Ectodermal cell (in vitro differentiated cells): Measurements from ENCODE around the gene TTLL4.

Source experiments
- H3K27ac ChIP-seq: 2 replicates; pipeline ENCODE4 v1.7.0; 2013; ENCODE audit warnings: mild to moderate bottlenecking, low read depth, low read length; ENCODE audit not compliant: insufficient read depth, poor library complexity, severe bottlenecking
- H3K27me3 ChIP-seq: 2 replicates; pipeline ENCODE4 v1.7.0; 2013; ENCODE audit warnings: mild to moderate bottlenecking, low read length; ENCODE audit not compliant: insufficient read depth, control insufficient read depth, poor library complexity, severe bottlenecking
- H3K36me3 ChIP-seq: one replicate; pipeline ENCODE4 v1.7.0; 2013; ENCODE audit warnings: low read length; ENCODE audit not compliant: control insufficient read depth, insufficient read depth
- H3K4me1 ChIP-seq: one replicate; pipeline ENCODE4 v1.7.0; 2013; ENCODE audit warnings: low read length; ENCODE audit not compliant: control insufficient read depth, insufficient read depth
- H3K4me3 ChIP-seq: 2 replicates; pipeline ENCODE4 v1.7.0; 2013; ENCODE audit warnings: low read depth, low read length, control low read depth; ENCODE audit not compliant: insufficient read depth
- H3K9me3 ChIP-seq: 2 replicates; pipeline ENCODE4 v1.7.0; 2013; ENCODE audit warnings: mild to moderate bottlenecking, low read length, moderate library complexity; ENCODE audit not compliant: control insufficient read depth
- WGBS, 2 experiments: methylation state at CpG; one replicate each; pipeline ENCODE4 v1.1.7; 2013; ENCODE audit warnings: missing lambda C conversion rate in 2 of 2; 5-methylcytosine and 5-hydroxymethylcytosine counted together

TTLL4 gene

GRCh38 chr2:218713922-218714321 is 3.3 kb downstream of the TTLL4 start:
- no peaks in the 10 kb centered on the region for H3K27me3 ChIP-seq
- H3K36me3 ChIP-seq = peaks cover 10% of the 10 kb centered on the region
- 91 to 96% methylated on average over 2 of the region's 2 CpGs for WGBS, 2 experiments
- no peak overlapping the region for H3K27ac ChIP-seq
- no peaks in the 10 kb centered on the region for H3K9me3 ChIP-seq
- no peak overlapping the region for H3K4me3 ChIP-seq
- peaks cover 4% of the 10 kb centered on the region for H3K4me1 ChIP-seq

DNA sequence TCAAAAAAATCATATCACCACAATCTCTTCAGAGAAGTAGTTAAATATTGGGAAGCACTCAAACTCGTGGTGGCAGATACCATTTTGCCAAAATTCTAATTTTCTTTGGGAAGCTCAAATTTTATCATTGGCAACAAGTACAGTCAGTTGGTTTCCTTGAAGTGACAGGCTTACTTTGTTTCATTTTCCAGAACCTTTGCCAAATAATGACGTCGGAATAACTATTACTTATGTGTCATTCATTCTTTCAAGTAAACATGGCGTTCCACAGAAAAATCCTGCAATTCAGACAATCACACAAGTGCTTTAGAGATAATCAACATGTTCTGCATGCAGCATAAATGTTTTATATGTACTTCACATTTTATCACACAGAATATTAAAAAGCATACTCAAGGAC is 5.4 kb downstream of the TTLL4 start:
- H3K4me1 ChIP-seq = no peaks in the 10 kb centered on the region
- no peak overlapping the region for H3K27ac ChIP-seq
- peaks cover 10% of the 10 kb centered on the region for H3K36me3 ChIP-seq
- no peak overlapping the region for H3K4me3 ChIP-seq
- H3K9me3 ChIP-seq = no peaks in the 10 kb centered on the region
- no peaks in the 10 kb centered on the region for H3K27me3 ChIP-seq
- 94 to 96% methylated on average over 4 of the region's 4 CpGs for WGBS, 2 experiments

DNA sequence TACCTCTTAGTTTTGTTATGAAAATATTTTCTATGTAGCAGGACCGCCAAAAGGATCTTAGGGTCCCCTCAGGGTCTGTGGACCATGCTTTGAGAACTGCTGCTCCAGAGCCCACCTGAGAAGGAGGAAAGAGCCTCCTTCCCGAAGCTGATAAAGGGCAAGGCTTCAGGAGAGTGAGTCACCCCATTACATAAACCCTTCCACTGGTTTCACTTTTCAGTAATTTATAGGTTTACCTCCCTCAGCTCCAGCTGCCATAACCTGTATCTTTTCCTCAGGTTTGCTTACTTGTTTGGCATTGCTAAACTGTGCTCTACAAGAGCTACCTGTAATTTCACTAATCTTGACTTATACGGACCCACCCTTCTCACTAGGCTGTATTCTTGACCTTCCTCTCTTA is 6.6 kb downstream of the TTLL4 start:
- no peak overlapping the region for H3K27ac ChIP-seq

DNA sequence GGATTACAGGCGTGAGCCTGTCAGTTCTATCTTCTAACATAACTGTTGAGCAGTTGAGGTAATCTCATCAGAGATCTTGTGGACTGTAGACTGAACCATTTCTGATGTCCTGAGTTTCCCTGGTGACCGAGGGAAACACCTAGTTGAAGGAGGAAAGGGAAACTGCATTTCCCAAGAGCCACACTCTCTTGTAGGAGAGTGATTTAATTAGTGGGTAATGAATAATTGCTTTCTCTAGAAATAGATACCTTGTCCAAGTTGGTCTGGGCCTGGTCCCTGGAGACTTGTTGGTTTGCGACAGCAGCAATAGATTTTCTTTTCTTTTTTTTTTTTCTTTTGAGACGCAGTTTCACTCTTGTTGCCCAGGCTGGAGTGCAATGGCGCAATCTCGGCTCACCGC is 7.4 kb downstream of the TTLL4 start:
- H3K9me3 ChIP-seq = no peaks in the 10 kb centered on the region
- H3K36me3 ChIP-seq = peaks cover 10% of the 10 kb centered on the region
- H3K4me1 ChIP-seq = no peaks in the 10 kb centered on the region
- 94 to 98% methylated on average over 7 of the region's 7 CpGs for WGBS, 2 experiments
- no peaks in the 10 kb centered on the region for H3K27me3 ChIP-seq
- H3K27ac ChIP-seq = no peak overlapping the region
- H3K4me3 ChIP-seq = no peak overlapping the region

More for the DNA sequence above, 6.6 kb downstream of the TTLL4 start:
- Histone ChIP-seq H3K27me3 (no peaks in the 10 kb centered on the region), H3K9me3 (no peaks in the 10 kb centered on the region), H3K36me3 (peaks cover 10% of the 10 kb centered on the region), H3K4me1 (no peaks in the 10 kb centered on the region), H3K4me3 (no peak overlapping the region)
- WGBS, 2 experiments = 85 to 92% methylated on average over 2 to 3 of the region's 3 CpGs

DNA sequence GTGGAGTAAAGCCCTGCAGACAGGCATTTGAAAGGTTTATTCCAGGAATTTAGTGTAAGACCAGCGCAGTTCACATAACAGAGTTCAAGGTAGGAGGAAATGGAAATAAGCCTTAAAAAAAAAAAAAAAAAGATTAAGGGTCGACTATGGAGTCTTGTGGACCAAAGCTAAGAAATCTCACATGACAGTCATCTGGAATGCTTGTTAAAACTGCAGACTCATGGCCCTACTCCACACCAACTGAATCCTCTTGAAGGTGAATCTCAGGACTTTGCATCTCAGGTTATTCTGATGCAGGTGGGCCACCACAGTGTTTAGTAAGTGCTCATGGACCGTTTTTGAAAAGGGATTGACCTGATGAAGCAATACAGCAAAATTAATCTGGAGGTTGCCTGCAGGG is 8.8 kb downstream of the TTLL4 start:
- no peaks in the 10 kb centered on the region for H3K27me3 ChIP-seq
- no peaks in the 10 kb centered on the region for H3K9me3 ChIP-seq
- H3K27ac ChIP-seq = no peak overlapping the region
- WGBS, 2 experiments = 88 to 92% methylated on average over 3 of the region's 3 CpGs
- H3K4me1 ChIP-seq = no peaks in the 10 kb centered on the region
- H3K4me3 ChIP-seq = no peak overlapping the region
- H3K36me3 ChIP-seq = peaks cover 10% of the 10 kb centered on the region

DNA sequence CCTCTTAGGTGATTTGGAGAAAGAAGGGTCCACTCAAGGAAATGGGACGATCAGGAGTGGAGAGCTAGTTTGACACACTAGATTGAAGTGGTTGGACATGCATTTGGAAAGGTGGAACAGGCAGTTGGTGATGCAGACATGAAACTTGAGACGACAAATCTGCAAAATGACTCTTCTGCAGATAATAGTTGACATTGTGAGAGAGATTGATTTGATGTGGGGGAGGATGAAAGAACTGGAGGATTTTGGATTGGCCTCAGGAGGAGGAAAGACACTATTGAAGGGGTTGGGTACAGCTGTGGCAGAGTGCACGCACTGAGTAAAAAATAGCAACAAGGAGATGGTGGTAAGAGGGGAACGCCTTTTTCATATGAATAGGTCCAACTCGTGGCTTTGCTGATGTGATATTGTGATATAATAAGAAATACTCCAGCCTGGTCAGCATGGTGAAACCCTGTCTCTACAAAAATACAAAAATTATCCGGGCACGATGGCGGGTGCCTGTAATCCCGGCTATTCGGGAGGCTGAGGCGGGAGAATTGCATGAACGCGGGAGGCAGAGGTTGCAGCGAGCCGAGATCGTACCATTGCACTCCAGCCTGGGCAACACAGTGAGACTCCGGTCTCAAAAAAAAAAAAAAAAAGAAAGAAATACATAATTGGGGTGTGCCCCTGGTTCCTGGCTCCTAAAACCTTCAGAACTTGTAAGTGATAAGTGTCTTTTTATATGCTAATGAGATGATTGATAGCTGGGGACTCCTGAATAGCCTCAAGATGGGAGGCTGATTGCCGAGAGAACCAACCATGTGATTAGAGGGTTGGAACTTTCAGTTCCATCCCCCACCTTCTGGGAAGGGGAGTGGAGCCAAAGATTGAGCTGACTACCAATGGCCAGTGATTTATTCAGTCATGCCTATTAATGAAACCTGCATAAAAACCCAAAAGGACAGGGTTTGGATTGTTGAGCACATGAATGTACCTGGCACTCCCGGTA is 9.7 kb downstream of the TTLL4 start:
- H3K27me3 ChIP-seq = no peaks in the 10 kb centered on the region
- H3K4me3 ChIP-seq = no peak overlapping the region
- H3K9me3 ChIP-seq = no peaks in the 10 kb centered on the region
- H3K27ac ChIP-seq = no peak overlapping the region
- no peaks in the 10 kb centered on the region for H3K4me1 ChIP-seq
- WGBS, 2 experiments = 91 to 93% methylated on average over 19 of the region's 19 CpGs
- H3K36me3 ChIP-seq = peaks cover 7% of the 10 kb centered on the region

DNA sequence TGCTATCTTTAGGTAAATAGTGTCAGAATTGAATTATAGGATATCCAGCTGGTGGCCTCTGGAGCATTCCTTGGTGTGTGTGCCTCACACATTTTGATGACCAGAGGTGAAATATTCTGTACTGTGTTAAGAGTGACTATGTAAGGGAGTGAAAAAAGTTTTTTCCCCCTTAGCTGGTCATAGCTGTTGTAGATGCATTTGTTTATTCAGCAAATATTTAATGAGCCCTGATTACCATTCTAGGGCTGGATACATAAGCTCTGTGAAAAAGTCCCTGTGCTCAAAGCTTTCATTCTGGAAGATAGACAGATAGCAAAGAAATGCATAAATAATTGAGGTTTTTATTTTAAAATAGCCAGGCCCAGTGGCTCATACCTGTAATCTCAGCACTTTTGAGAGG is 10.9 kb downstream of the TTLL4 start:
- Histone ChIP-seq H3K4me3 (no peak overlapping the region), H3K27ac (no peak overlapping the region), H3K4me1 (no peaks in the 10 kb centered on the region), H3K36me3 (peaks cover 7% of the 10 kb centered on the region), H3K27me3 (no peaks in the 10 kb centered on the region), H3K9me3 (peaks cover 3% of the 10 kb centered on the region)

GRCh38 chr2:218721934-218722333 is 11.3 kb downstream of the TTLL4 start:
- no peak overlapping the region for H3K27ac ChIP-seq
- H3K4me3 ChIP-seq = no peak overlapping the region
- WGBS, 2 experiments = 98 to 100% methylated on average over 2 of the region's 2 CpGs

DNA sequence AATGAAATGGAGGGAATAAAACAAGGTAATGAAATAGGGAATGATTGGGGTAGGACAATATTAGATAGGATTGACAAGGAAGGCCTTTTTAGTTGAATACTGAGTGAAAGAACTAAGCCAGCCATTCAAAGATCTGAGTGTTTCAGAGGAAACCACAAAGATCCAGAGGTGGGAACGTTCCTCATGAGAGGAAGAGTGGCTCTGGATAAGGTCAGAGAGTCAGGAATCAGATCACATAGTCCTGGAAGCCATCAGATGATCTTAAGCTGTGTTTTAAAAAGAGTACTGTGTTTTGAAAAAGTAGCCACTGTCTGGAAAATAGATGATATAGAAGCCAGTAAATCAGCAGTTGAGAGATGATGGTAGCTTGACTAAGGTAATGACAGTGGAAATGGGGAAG is 11.8 kb downstream of the TTLL4 start:
- peaks cover 3% of the 10 kb centered on the region for H3K9me3 ChIP-seq
- no peak overlapping the region for H3K27ac ChIP-seq

More at GRCh38 chr2:218721934-218722333, 11.3 kb downstream of the TTLL4 start:
- no peaks in the 10 kb centered on the region for H3K4me1 ChIP-seq
- peaks cover 3% of the 10 kb centered on the region for H3K9me3 ChIP-seq
- H3K27me3 ChIP-seq = no peaks in the 10 kb centered on the region
- peaks cover 3% of the 10 kb centered on the region for H3K36me3 ChIP-seq

DNA sequence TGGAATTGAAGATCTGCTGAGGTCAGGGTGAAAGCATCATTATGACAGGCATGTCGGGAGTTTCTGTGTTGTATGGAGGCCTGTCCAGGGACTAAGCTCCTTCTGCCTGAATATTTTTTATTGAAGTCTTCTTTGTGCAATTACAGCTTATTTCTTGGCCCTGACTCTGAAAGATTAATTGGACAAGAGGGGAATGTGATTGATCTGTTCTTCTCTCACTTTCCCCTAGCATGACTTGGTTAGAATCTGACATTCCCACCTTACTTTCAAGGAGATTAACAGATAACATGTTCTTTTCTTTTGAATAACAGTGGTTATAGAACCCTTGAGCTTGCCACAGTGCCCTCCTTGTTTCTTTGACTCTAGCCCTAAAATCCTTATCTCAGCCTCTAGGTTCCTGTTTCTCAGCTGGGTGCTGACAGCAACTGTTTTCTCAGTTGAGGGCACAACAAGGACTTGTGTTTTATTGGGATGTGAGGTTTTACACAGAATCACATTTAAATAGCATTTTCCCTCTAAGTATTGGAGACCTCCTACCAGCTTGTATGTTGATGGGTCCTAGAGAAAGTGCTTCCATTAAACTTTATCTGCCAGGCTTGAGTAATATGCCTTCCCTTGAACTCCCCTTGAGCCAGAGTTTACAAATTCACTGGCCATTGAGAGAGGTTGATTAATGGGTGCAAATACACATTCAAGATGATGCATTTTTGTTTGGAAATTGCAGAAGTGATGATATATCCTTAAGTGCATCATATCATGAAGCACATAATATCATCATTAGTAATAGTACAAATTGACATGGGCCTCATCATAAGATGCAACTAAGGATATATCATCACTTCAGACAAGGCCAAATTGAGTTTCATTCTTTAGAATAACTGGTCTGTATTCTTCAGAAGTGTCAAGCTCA is 12.5 kb downstream of the TTLL4 start:
- H3K27ac ChIP-seq = no peak overlapping the region
- no peak overlapping the region for H3K4me3 ChIP-seq
- no peaks in the 10 kb centered on the region for H3K4me1 ChIP-seq
- 88% methylated on average over 1 of the region's 1 CpG for WGBS, 2 experiments
- no peaks in the 10 kb centered on the region for H3K27me3 ChIP-seq
- H3K36me3 ChIP-seq = peaks cover 4% of the 10 kb centered on the region
- H3K9me3 ChIP-seq = peaks cover 3% of the 10 kb centered on the region

More for the DNA sequence above, 11.8 kb downstream of the TTLL4 start:
- Histone ChIP-seq H3K27me3 (no peaks in the 10 kb centered on the region), H3K4me3 (no peak overlapping the region), H3K4me1 (no peaks in the 10 kb centered on the region), H3K36me3 (peaks cover under 1% of the 10 kb centered on the region)
- WGBS, 2 experiments = 76 to 79% methylated on average over 1 of the region's 1 CpG
